Astrocyte (in vitro differentiated cells and primary cell): ENCODE measurements around the gene ATF3. TPM values are rescaled to one million over a fixed set of nuclear protein-coding genes. Genes with fewer than 3 reads are reported as not detected.

Experiments used
- DNase-seq: peaks from one replicate; pipeline ENCODE4 v3.0.0-alpha.2; 2010; ENCODE audit warnings: low read depth
- FAIRE-seq: peaks from 2 replicates; lab custom pipeline; 2011; peaks lifted over from hg19 to GRCh38; lab: Jason Lieb, UNC
- H2AFZ ChIP-seq: 2 replicates; pipeline ENCODE4 v1.6.0; 2012; ENCODE audit warnings: low read depth, low read length, inconsistent platforms
- H3K27ac ChIP-seq: 2 replicates; pipeline ENCODE4 v1.5.1; 2011; ENCODE audit warnings: low read depth, low read length, inconsistent platforms
- H3K27me3 ChIP-seq: 2 replicates; pipeline ENCODE4 v1.6.0; 2011; ENCODE audit warnings: low read length, inconsistent platforms; ENCODE audit not compliant: insufficient read depth
- H3K36me3 ChIP-seq: 2 replicates; pipeline ENCODE4 v1.5.1; 2011; ENCODE audit warnings: low read length, inconsistent platforms; ENCODE audit not compliant: insufficient read depth
- H3K4me1 ChIP-seq: 2 replicates; pipeline ENCODE4 v1.5.1; 2011; ENCODE audit warnings: low read length, inconsistent platforms; ENCODE audit not compliant: insufficient read depth
- H3K4me2 ChIP-seq: 2 replicates; pipeline ENCODE4 v1.6.0; 2012; ENCODE audit warnings: low read length, inconsistent platforms
- H3K4me3 ChIP-seq: 2 replicates; pipeline ENCODE4 v1.5.1; 2011; ENCODE audit warnings: low read depth, mild to moderate bottlenecking, low read length, inconsistent platforms; ENCODE audit not compliant: insufficient read depth
- H3K79me2 ChIP-seq: 2 replicates; pipeline ENCODE4 v1.6.0; 2012; ENCODE audit warnings: mild to moderate bottlenecking, low read length, inconsistent platforms; ENCODE audit not compliant: insufficient read depth
- H3K9ac ChIP-seq: 2 replicates; pipeline ENCODE4 v1.6.0; 2012; ENCODE audit warnings: mild to moderate bottlenecking, low read length, inconsistent platforms
- H3K9me3 ChIP-seq: 2 replicates; pipeline ENCODE4 v1.5.1; 2012; ENCODE audit warnings: low read depth, mild to moderate bottlenecking, low read length, inconsistent platforms; ENCODE audit not compliant: insufficient read depth
- H4K20me1 ChIP-seq: 2 replicates; pipeline ENCODE4 v1.6.0; 2012; ENCODE audit warnings: low read length, inconsistent platforms; ENCODE audit not compliant: insufficient read depth
- H3K27ac Mint-ChIP-seq: one replicate; pipeline ENCODE4 v1.8.0; 2021; ENCODE audit warnings: mild to moderate bottlenecking, mixed read lengths; ENCODE audit not compliant: unreplicated experiment
- H3K27me3 Mint-ChIP-seq: one replicate; pipeline ENCODE4 v1.8.0; 2021; ENCODE audit warnings: low read depth, mixed read lengths; ENCODE audit not compliant: unreplicated experiment
- H3K36me3 Mint-ChIP-seq: one replicate; pipeline ENCODE4 v1.8.0; 2021; ENCODE audit warnings: low read depth, mixed read lengths; ENCODE audit not compliant: unreplicated experiment
- H3K4me1 Mint-ChIP-seq: one replicate; pipeline ENCODE4 v1.8.0; 2021; ENCODE audit warnings: low read depth, mixed read lengths; ENCODE audit not compliant: unreplicated experiment
- H3K4me3 Mint-ChIP-seq: one replicate; pipeline ENCODE4 v1.8.0; 2021; ENCODE audit warnings: mild to moderate bottlenecking, moderate library complexity, mixed read lengths; ENCODE audit not compliant: unreplicated experiment
- H3K9me3 Mint-ChIP-seq: one replicate; pipeline ENCODE4 v1.8.0; 2021; ENCODE audit warnings: mild to moderate bottlenecking, mixed read lengths; ENCODE audit not compliant: unreplicated experiment
- CTCF ChIP-seq: IDR thresholded peaks from 2 replicates; pipeline ENCODE4 v1.5.1; 2011; ENCODE audit warnings: low read depth, mild to moderate bottlenecking, inconsistent platforms, low read length, moderate library complexity; ENCODE audit not compliant: insufficient read depth
- EZH2 ChIP-seq: IDR thresholded peaks from 2 replicates; pipeline ENCODE4 v1.6.1; 2012; ENCODE audit warnings: mild to moderate bottlenecking, low read length, inconsistent platforms; ENCODE audit not compliant: insufficient read depth
- total RNA-seq: library from RNA; stranded (reverse); gene quantifications from 2 replicates; pipeline ENCODE4 v1.2.1, GENCODE V29; 2021

The ATF3 gene
- total RNA-seq, 1 donor from 2014 or later: 87.6 TPM

GRCh38 chr1:212641956-212642355 is 33.4 kb downstream of the ATF3 start:
- no peak for TF ChIP-seq EZH2
- no peak for TF ChIP-seq CTCF
- H3K36me3 ChIP-seq: no peaks in the 10 kb centered on the region
- Mint-ChIP-seq H3K4me3 (no peak overlapping the region), H3K27ac (no peak overlapping the region), H3K9me3 (peaks cover 3% of the 10 kb centered on the region), H3K4me1 (peaks cover 7% of the 10 kb centered on the region), H3K27me3 (peaks cover 40% of the 10 kb centered on the region), H3K36me3 (no peaks in the 10 kb centered on the region)
- H4K20me1 ChIP-seq: no peaks in the 10 kb centered on the region
- no peak overlapping the region for H3K4me3 ChIP-seq
- H3K4me1 ChIP-seq: peaks cover 23% of the 10 kb centered on the region
- H3K4me2 ChIP-seq: no peak overlapping the region
- H2AFZ ChIP-seq: no peak overlapping the region
- no peaks in the 10 kb centered on the region for H3K27me3 ChIP-seq
- H3K27ac ChIP-seq: no peak overlapping the region
- no peaks in the 10 kb centered on the region for H3K79me2 ChIP-seq
- peak; percentile 30 for DNase-seq
- no peak for FAIRE-seq
- no peak overlapping the region for H3K9ac ChIP-seq
- no peaks in the 10 kb centered on the region for H3K9me3 ChIP-seq

GRCh38 chr1:212643877-212644276 is 35.3 kb downstream of the ATF3 start:
- Histone ChIP-seq H3K79me2 (no peaks in the 10 kb centered on the region), H3K4me1 (peaks cover 6% of the 10 kb centered on the region), H3K4me2 (no peak overlapping the region), H3K9me3 (no peaks in the 10 kb centered on the region), H2AFZ (no peak overlapping the region), H3K27me3 (no peaks in the 10 kb centered on the region), H3K9ac (no peak overlapping the region), H4K20me1 (no peaks in the 10 kb centered on the region), H3K4me3 (no peak overlapping the region), H3K27ac (no peak overlapping the region), H3K36me3 (no peaks in the 10 kb centered on the region)
- Mint-ChIP-seq H3K4me1 (peaks cover 2% of the 10 kb centered on the region), H3K27ac (no peak overlapping the region), H3K36me3 (no peaks in the 10 kb centered on the region), H3K9me3 (peaks cover 3% of the 10 kb centered on the region), H3K4me3 (no peak overlapping the region), H3K27me3 (peaks cover 34% of the 10 kb centered on the region)
- FAIRE-seq (no peak), DNase-seq (no peak)
- TF ChIP-seq CTCF: no peak
- TF ChIP-seq EZH2: no peak

- H3K9me3 ChIP-seq: no peaks in the 10 kb centered on the region
- Mint-ChIP-seq H3K4me3 (no peak overlapping the region), H3K36me3 (no peaks in the 10 kb centered on the region), H3K27me3 (peaks cover 23% of the 10 kb centered on the region), H3K4me1 (peaks cover 2% of the 10 kb centered on the region), H3K27ac (no peak overlapping the region), H3K9me3 (peaks cover 3% of the 10 kb centered on the region)
- H3K4me2 ChIP-seq: no peak overlapping the region
- no peaks in the 10 kb centered on the region for H3K27me3 ChIP-seq
- no peaks in the 10 kb centered on the region for H3K4me1 ChIP-seq
- no peaks in the 10 kb centered on the region for H4K20me1 ChIP-seq
- H3K27ac ChIP-seq: no peak overlapping the region
- H3K4me3 ChIP-seq: no peak overlapping the region
- H3K9ac ChIP-seq: no peak overlapping the region
- TF ChIP-seq EZH2 (no peak), CTCF (no peak)
- DNase-seq (no peak), FAIRE-seq (no peak)
- no peaks in the 10 kb centered on the region for H3K79me2 ChIP-seq
- H3K36me3 ChIP-seq: no peaks in the 10 kb centered on the region
- H2AFZ ChIP-seq: no peak overlapping the region
Measured at GRCh38 chr1:212644866-212645545, 36.4 kb downstream of the ATF3 start.
